Muscle of leg (tissue), 11 donors: Measurements from ENCODE around the gene MYH9. TPM values are rescaled to one million over a fixed set of nuclear protein-coding genes. Genes with fewer than 3 reads are reported as not detected.

Experiments
- DNase-seq: peaks from one replicate; pipeline ENCODE4 v3.0.0; 2013
- H3K27ac ChIP-seq: one replicate; pipeline ENCODE4 v1.5.1; 2013; ENCODE audit warnings: mild to moderate bottlenecking, low read length, control low read depth
- H3K27me3 ChIP-seq: one replicate; pipeline ENCODE4 v1.6.1; 2013; ENCODE audit warnings: low read length; ENCODE audit not compliant: control insufficient read depth, insufficient read depth
- H3K36me3 ChIP-seq: one replicate; pipeline ENCODE4 v1.6.1; 2013; ENCODE audit warnings: low read length; ENCODE audit not compliant: control insufficient read depth, insufficient read depth
- H3K4me1 ChIP-seq: one replicate; pipeline ENCODE4 v1.6.1; 2013; ENCODE audit warnings: low read length; ENCODE audit not compliant: control insufficient read depth, insufficient read depth
- H3K4me3 ChIP-seq: one replicate; pipeline ENCODE4 v1.5.1; 2013; ENCODE audit warnings: low read length, control low read depth
- H3K9me3 ChIP-seq: replicated peaks from 2 replicates; pipeline ENCODE4 v1.6.1; 2013; ENCODE audit warnings: low read depth, low read length; ENCODE audit not compliant: control insufficient read depth
- WGBS: methylation state at CpG from one replicate; pipeline ENCODE4 v1.1.5; 2013; ENCODE audit warnings: missing lambda C conversion rate; ENCODE audit not compliant: insufficient coverage; 5-methylcytosine and 5-hydroxymethylcytosine counted together
- polyA plus RNA-seq, 8 donors: library from polyadenylated mRNA; unstranded; fragments of 120-200 nt; gene quantifications; one replicate each; pipeline versions ENCODE4 v1.2.1 to v1.2.3, GENCODE V29; 2013; ENCODE audit warnings: inconsistent platforms in 1 of 8, low replicate concordance in 1 of 8; ENCODE audit not compliant: insufficient read length in 8 of 8, insufficient read depth in 1 of 8
- total RNA-seq: library from RNA; stranded (reverse); fragments of 120-200 nt; gene quantifications from one replicate; pipeline ENCODE4 v1.2.4, GENCODE V29; 2013

The MYH9 gene
- total and polyA plus RNA-seq, 9 donors, result 61.9 to 160 (median 122) TPM

DNA sequence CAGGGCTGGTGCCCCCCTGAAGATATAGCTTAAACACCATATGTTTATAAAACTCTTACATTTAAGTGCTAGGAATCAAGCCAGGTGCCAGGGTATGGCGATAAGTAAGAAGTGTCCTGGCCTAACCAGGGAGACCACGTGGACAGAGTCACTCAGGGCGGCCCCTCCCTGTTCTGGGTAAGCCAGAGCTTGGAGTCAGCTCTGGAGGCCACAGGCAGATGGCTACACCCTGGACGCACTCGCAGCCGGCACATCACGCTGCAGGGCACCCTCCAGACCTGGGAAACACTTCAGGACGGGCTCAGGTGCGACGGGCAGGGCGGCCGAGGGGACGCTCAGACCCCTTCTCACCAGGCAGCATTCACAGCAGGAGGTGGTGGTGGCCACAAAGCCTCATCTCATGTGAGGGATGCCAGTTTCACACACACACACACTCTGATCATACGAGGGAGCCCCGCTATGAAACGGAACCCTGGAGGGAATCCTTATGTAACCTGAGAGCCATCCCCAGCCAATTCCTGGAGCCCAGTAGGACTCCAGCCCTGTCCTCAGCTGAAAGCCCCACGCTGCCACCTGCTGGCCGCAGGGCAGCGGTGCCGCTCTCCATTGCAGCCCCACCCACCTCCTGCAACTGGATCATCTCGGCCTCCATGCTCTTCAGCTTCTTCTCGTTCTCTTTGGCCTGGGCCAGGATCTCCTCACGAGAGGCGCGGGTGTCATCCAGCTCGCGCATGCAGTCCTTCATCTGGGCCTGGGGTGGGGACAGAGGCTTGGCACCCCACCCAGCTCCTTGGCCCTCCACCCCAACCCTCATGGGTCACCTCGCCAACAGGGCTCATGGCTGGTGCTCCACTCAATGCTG, 101.4 kb downstream of the MYH9 start:
- Histone ChIP-seq H3K27me3 (no peaks in the 10 kb centered on the region), H3K4me1 (peaks cover 22% of the 10 kb centered on the region), H3K36me3 (peaks cover 81% of the 10 kb centered on the region), H3K4me3 (no peak overlapping the region), H3K27ac (peak overlapping the region; percentile 20), H3K9me3 (no peaks in the 10 kb centered on the region)
- 41% methylated on average over 23 of the region's 28 CpGs for WGBS
- DNase-seq, result peak; percentile 86

DNA sequence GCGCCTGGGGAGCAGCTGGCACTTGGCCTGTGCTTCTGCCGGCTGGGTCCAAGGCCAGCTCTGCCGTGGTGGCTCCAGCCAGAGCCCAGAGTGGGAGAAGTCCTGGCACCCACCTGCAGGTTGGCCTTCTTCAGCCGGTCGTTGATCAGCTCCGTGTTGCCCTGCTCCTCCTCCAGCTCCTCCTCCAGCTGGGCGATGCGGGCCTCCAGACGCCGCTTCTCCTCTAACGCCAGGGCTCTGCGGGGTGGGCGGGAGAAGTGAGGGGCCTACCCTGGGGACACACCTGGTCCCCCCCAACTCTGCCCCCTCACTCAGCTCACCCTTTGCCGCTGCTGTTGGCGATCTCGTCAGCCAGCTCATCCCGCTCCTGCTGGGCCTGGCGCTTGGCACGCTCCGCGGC, 102.2 kb downstream of the MYH9 start:
- Histone ChIP-seq H3K27me3 (no peaks in the 10 kb centered on the region), H3K4me3 (no peak overlapping the region), H3K36me3 (peaks cover 84% of the 10 kb centered on the region), H3K27ac (no peak overlapping the region), H3K9me3 (no peaks in the 10 kb centered on the region), H3K4me1 (peaks cover 22% of the 10 kb centered on the region)
- 84% methylated on average over 21 of the region's 21 CpGs for WGBS
- DNase-seq, result no peak

DNA sequence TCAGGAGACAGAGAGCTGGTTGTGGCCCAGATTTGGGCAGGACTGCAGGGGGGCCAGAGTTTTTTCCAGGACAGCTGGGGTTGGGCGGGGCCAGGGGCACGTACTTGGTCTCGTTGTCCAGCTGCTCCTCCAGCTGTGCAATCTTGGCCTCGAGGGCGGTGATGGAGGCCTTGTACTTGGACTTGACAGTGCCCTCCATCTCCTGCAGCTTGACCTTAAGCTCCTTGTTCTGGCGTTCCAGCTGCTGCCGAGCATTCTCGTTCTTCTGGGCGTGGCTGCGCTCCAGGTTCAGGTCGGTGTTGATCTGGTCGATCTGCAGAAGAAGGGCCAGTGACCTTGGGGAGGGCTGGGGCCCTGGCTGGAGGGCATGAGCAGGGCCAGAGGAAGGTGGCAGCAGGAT, 102.8 kb downstream of the MYH9 start:
- Histone ChIP-seq H3K4me3 (no peak overlapping the region), H3K9me3 (no peaks in the 10 kb centered on the region), H3K4me1 (peaks cover 22% of the 10 kb centered on the region), H3K27me3 (no peaks in the 10 kb centered on the region), H3K36me3 (peaks cover 84% of the 10 kb centered on the region), H3K27ac (peak overlapping the region; percentile 55)
- DNase-seq, result peak; percentile 74
- 62% methylated on average over 12 of the region's 12 CpGs for WGBS

DNA sequence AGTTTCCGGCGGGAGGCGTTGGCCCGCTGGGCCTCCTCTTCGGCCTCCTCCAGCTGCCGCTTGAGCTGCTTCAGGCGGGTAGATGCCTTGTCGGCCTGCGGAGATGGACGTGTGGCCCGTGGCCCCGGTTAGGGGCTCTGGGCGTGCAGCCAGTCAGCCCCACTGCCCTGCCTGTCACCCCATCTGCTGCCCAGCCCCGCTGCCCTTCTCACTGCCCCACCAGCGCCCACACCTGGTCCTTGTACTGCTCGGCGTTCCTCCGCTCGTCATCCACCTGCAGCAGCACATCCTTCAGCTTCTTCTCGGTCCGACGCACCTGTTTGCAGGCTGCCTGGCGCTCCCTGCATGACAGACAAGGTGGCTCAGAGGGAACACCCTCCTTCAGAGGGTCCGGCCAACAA, 103.6 kb downstream of the MYH9 start:
- Histone ChIP-seq H3K4me3 (no peak overlapping the region), H3K27me3 (no peaks in the 10 kb centered on the region), H3K36me3 (peaks cover 75% of the 10 kb centered on the region), H3K9me3 (no peaks in the 10 kb centered on the region), H3K4me1 (peaks cover 22% of the 10 kb centered on the region), H3K27ac (no peak overlapping the region)
- DNase-seq, result no peak
- 90% methylated on average over 23 of the region's 24 CpGs for WGBS

DNA sequence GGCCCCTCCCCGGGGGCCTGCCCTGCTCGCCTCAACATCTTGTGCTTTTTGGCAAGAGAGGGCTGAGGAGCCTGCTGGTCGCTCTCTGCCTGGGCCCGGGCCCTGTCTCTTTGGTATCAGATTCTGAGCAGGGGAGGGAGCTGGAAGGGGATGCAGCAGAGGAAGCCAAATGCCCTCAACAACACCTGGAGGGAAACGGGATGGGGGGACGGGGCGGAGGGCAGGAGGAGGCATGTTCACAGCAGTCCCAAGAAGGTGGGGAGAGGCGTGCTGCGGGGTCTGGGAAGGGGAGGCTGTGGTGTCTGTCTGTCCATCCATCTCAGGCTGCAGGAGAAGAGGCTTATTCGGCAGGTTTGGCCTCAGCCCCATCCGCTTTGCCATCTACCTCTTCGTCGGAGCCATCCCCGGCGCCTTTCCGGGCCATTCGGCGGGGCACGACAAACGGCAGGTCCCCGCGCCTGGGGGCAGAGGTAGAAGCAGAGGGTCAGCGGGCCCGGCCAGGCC, 105.4 kb downstream of the MYH9 start:
- H3K27ac ChIP-seq, result no peak overlapping the region

DNA sequence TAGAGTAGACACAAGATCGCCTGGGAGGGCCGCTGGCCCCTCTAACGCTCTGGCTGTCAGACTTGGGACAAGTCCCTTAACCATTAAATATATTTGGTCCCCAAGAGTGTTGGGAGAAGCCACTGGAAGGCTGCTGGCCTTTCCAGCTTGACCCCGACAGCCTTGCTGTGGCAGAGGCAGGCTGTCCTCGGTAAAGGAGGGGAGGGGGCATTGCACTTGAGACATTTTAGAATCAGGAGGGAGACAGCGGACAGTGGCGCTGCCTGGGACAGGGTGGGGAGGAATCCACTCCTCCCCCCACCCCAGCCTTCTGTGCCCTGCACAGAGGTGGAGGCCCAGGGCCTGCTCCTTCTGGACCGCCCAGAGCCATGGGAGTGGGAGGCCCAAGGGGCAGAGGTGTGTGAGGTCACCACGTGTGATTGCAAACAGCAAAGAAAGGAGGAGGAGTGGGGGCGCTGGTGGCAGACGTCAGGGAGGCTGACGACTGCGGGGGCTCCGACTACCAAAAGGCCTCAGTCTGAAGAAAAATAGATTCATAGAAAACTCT, 105.9 kb downstream of the MYH9 start:
- 43% methylated on average over 6 of the region's 14 CpGs for WGBS
- no peaks in the 10 kb centered on the region for H3K9me3 ChIP-seq
- no peak overlapping the region for H3K27ac ChIP-seq
- DNase-seq, result no peak
- H3K27me3 ChIP-seq, result no peaks in the 10 kb centered on the region
- peaks cover 29% of the 10 kb centered on the region for H3K4me1 ChIP-seq
- peaks cover 55% of the 10 kb centered on the region for H3K36me3 ChIP-seq
- H3K4me3 ChIP-seq, result no peak overlapping the region

More for the DNA sequence above, 105.4 kb downstream of the MYH9 start:
- no peak for DNase-seq
- H3K4me1 ChIP-seq, result peaks cover 28% of the 10 kb centered on the region
- 76% methylated on average over 23 of the region's 24 CpGs for WGBS
- no peaks in the 10 kb centered on the region for H3K9me3 ChIP-seq
- no peaks in the 10 kb centered on the region for H3K27me3 ChIP-seq
- peaks cover 59% of the 10 kb centered on the region for H3K36me3 ChIP-seq
- H3K4me3 ChIP-seq, result no peak overlapping the region

DNA sequence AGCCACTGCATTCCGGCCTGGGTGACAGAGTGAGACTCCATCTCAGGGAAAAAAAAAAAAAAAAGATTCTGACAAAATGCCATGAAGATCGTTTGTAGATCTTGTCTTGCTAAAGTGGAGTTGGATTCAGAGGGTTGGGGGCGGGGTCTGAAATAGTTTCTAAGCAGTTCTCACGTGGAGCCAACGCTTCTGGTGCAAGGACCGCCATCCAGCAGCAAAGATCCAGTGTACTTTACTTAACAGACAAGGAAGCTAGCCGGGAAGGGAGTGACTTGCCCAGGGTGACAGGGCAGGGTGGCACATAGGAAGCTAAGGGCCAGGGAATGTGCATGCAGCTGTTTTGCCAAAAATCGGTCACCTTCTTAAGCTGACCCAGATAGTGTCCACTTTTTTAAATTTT, 107.4 kb downstream of the MYH9 start:
- peaks cover 15% of the 10 kb centered on the region for H3K4me1 ChIP-seq
- DNase-seq, result no peak
- H3K36me3 ChIP-seq, result peaks cover 40% of the 10 kb centered on the region
- no peaks in the 10 kb centered on the region for H3K9me3 ChIP-seq
- no peak overlapping the region for H3K4me3 ChIP-seq
- WGBS, result 71% methylated on average over 7 of the region's 8 CpGs
- no peaks in the 10 kb centered on the region for H3K27me3 ChIP-seq
- no peak overlapping the region for H3K27ac ChIP-seq

DNA sequence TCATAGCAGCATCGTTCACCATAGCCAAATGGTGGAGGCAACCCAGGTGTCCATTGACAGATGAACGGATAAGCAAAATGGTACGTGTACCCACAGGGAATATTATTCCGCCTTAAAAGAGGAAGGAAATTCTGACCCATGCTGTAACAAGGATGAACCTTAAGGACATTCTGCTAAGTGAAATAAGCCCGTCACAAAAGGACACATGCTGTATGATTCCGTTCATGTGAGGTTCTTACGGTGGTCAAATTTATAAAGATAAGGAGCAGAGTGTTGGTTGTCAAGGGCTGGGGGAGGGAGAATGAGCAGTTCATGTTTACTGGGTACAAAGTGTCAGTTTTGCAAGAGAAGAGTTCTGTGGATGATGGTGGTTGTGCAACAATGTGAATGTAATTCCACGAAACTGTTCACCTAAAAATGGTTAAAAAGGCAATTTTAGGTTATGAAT, 108.5 kb downstream of the MYH9 start:
- peaks cover 8% of the 10 kb centered on the region for H3K4me1 ChIP-seq
- H3K4me3 ChIP-seq, result no peak overlapping the region
- H3K27ac ChIP-seq, result no peak overlapping the region
- WGBS, result 78% methylated on average over 7 of the region's 8 CpGs
- no peaks in the 10 kb centered on the region for H3K9me3 ChIP-seq
- no peak for DNase-seq
- H3K27me3 ChIP-seq, result no peaks in the 10 kb centered on the region
- H3K36me3 ChIP-seq, result peaks cover 29% of the 10 kb centered on the region

DNA sequence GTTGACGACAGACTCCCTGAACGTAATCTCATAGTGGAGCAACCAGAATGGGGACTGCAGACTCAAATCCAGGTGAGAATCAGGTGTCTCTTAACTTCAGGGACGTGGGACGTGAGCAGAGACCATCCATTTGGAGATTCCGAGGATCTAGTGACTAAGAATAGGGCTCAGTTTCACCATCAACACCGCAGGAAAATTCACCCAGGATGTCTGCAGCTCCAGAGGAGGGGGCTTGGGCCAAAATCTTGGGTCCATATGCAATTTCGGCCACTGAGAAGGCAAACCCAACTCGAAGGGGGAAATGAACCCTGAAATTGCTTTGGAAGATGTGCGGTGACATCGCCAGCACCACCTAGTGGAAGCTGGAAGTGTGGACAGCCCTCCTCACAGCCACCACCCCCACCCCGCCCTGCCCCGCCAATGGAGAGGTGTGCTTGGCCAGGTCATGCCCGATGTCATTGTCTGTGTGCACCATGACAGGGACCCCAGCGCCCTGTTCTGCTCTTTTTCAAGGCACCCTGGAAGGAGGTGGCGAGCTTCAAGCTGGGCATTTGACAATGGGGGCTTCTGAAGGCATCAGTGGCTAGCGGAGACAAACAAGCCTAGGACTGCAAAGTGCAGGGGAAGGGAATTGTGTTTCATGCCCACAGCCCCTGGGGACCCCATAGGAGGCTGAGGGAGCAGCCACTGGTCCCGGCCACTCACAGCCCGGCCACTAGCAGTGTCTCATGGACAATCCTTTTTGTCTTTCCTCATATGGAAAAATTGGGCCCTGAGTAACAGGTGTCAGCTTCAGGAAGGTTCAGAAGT, 110.1 kb downstream of the MYH9 start:
- 31% methylated on average over 16 of the region's 18 CpGs for WGBS
- Histone ChIP-seq H3K9me3 (no peaks in the 10 kb centered on the region), H3K27ac (no peak overlapping the region), H3K27me3 (no peaks in the 10 kb centered on the region), H3K4me3 (no peak overlapping the region), H3K36me3 (peaks cover 17% of the 10 kb centered on the region), H3K4me1 (peaks cover 8% of the 10 kb centered on the region)
- peak; percentile 60 for DNase-seq

DNA sequence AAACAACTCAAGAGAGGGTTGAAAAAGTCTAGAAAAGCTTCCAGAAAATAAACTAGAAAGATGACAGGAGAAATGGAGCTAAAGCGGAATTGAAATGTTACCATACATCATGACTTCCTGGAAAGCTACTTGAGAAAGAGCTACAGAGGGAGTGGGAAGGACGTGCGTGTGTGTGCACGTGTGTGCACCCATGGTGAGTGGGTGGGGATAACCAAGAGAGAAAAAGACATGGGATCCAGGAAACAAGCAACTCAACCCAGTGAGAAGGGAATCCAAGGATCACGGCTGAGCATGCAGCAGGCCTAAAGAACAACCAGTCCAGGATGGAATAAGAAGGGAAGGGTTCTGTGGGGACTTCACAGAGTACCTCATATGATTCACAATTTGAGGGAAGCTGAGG, 113.2 kb downstream of the MYH9 start:
- H3K4me1 ChIP-seq, result peaks cover 8% of the 10 kb centered on the region
- 74% methylated on average over 4 of the region's 5 CpGs for WGBS
- no peak overlapping the region for H3K4me3 ChIP-seq
- H3K27ac ChIP-seq, result no peak overlapping the region
- no peaks in the 10 kb centered on the region for H3K9me3 ChIP-seq
- no peaks in the 10 kb centered on the region for H3K27me3 ChIP-seq
- DNase-seq, result no peak
- H3K36me3 ChIP-seq, result no peaks in the 10 kb centered on the region
